Measurements from ENCODE around the gene CTDP1.

GRCh38 chr18:79732721-79733025 is 53.1 kb downstream of the CTDP1 start:
- TF ChIP-seq CTCF (IDR thresholded peaks at IDR 0.05 in 2 of 3, conservative IDR thresholded peaks at IDR 0.05 in 1 of 3; ENCODE audit: borderline replicate concordance in 1 of 3, insufficient read depth in 1 of 3, low read depth in 2 of 3, low read length in 2 of 3) (no peak), RAD21 (IDR thresholded peaks at IDR 0.05; ENCODE audit: low read depth) (no peak), POLR2AphosphoS5 (IDR thresholded peaks at IDR 0.05; ENCODE audit: low read depth, low read length) (no peak), EZH2 (IDR thresholded peaks at IDR 0.05) (no peak), ELF1 (IDR thresholded peaks at IDR 0.05; ENCODE audit: borderline replicate concordance, low read depth) (no peak), JUND (IDR thresholded peaks at IDR 0.05) (no peak), POLR2A (IDR thresholded peaks at IDR 0.05; ENCODE audit: borderline replicate concordance, extremely low read depth, insufficient read depth, insufficient read length) (no peak), ZBTB33 (IDR thresholded peaks at IDR 0.05; ENCODE audit: extremely low read depth, insufficient replicate concordance, low read length) (no peak)
- TF ChIP-seq, protein P1, sequence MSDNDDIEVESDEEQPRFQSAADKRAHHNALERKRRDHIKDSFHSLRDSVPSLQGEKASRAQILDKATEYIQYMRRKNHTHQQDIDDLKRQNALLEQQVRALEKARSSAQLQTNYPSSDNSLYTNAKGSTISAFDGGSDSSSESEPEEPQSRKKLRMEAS (IDR thresholded peaks at IDR 0.05) = no peak
